Bronchial epithelial cell (primary cell): ENCODE measurements around the gene CISH. TPM values are rescaled to one million over a fixed set of nuclear protein-coding genes. Genes with fewer than 3 reads are reported as not detected.

Experiments used
- DNase-seq: peaks from one replicate; pipeline ENCODE4 v3.0.0-alpha.2; 2010; ENCODE audit warnings: low read depth
- FAIRE-seq: peaks from 2 replicates; lab custom pipeline; 2011; peaks lifted over from hg19 to GRCh38; lab: Jason Lieb, UNC
- H3K27me3 ChIP-seq: 2 replicates; pipeline ENCODE4 v1.5.1; 2011; ENCODE audit warnings: low read length; ENCODE audit not compliant: control insufficient read depth, insufficient read depth
- H3K36me3 ChIP-seq: 2 replicates; pipeline ENCODE4 v1.5.1; 2011; ENCODE audit warnings: low read length; ENCODE audit not compliant: control insufficient read depth, insufficient read depth
- H3K4me3 ChIP-seq: 2 replicates; pipeline ENCODE4 v1.5.1; 2011; ENCODE audit warnings: mild to moderate bottlenecking, low read depth, low read length, control low read depth
- CTCF ChIP-seq: IDR thresholded peaks from 2 replicates; pipeline ENCODE4 v1.5.1; 2011; ENCODE audit warnings: mild to moderate bottlenecking, moderate library complexity, low read length, control low read depth, inconsistent platforms; ENCODE audit not compliant: insufficient read depth, severe bottlenecking
- total RNA-seq: library from RNA; depleted of rRNA; stranded (reverse); fragments of >200 nt; gene quantifications from 2 replicates; pipeline ENCODE4 v1.2.1, GENCODE V29; 2014

Gene CISH
- total RNA-seq, 1 donor from 2014 or later, result 0.26 TPM

- DNase-seq (no peak), FAIRE-seq (peak; percentile 92)
- Histone ChIP-seq H3K4me3 (no peak overlapping the region), H3K27me3 (no peaks in the 10 kb centered on the region), H3K36me3 (peaks cover 9% of the 10 kb centered on the region)
- TF ChIP-seq CTCF, result no peak
Observed at GRCh38 chr3:50604110-50604621, 7.4 kb downstream of the CISH start.

GRCh38 chr3:50603261-50604109 is 8.1 kb downstream of the CISH start:
- DNase-seq (no peak), FAIRE-seq (peak; percentile 47)
- Histone ChIP-seq H3K4me3 (no peak overlapping the region), H3K36me3 (peaks cover 9% of the 10 kb centered on the region), H3K27me3 (no peaks in the 10 kb centered on the region)
- no peak for TF ChIP-seq CTCF

GRCh38 chr3:50602595-50603191 is 8.9 kb downstream of the CISH start:
- H3K27me3 ChIP-seq, result no peaks in the 10 kb centered on the region
- H3K4me3 ChIP-seq, result no peak overlapping the region
- no peak for TF ChIP-seq CTCF
- peaks cover 7% of the 10 kb centered on the region for H3K36me3 ChIP-seq
- DNase-seq (peak; percentile 82), FAIRE-seq (no peak)

GRCh38 chr3:50600841-50601591 is 10.6 kb downstream of the CISH start:
- Histone ChIP-seq H3K27me3 (no peaks in the 10 kb centered on the region), H3K36me3 (no peaks in the 10 kb centered on the region), H3K4me3 (no peak overlapping the region)
- TF ChIP-seq CTCF, result no peak
- peak; percentile 91 for DNase-seq
- FAIRE-seq, result peak; percentile 47

GRCh38 chr3:50600141-50600753 is 11.3 kb downstream of the CISH start:
- H3K27me3 ChIP-seq, result no peaks in the 10 kb centered on the region
- H3K36me3 ChIP-seq, result no peaks in the 10 kb centered on the region
- TF ChIP-seq CTCF, result no peak
- FAIRE-seq (no peak), DNase-seq (no peak)
- no peak overlapping the region for H3K4me3 ChIP-seq
